Uterus (tissue), 4 donors: ENCODE results near the gene E2F1. TPM values are rescaled to one million over a fixed set of nuclear protein-coding genes. Genes with fewer than 3 reads are reported as not detected.

ENCODE experiments used
- DNase-seq, 2 donors: peaks; one replicate each; pipeline ENCODE4 v3.0.0-alpha.2; 2019 to 2020
- H3K27ac ChIP-seq, 2 donors: fragments of 200-600 bp; sonication (generic); 1 replicate in 1 of 2; 2 replicates in 1 of 2; pipeline ENCODE4 v1.5.1; 2016 to 2018
- H3K27me3 ChIP-seq, 2 donors: fragments of 200-600 bp; sonication (generic); one replicate each; pipeline ENCODE4 v1.5.1; 2018 to 2019; ENCODE audit warnings: control low read depth in 1 of 2
- H3K36me3 ChIP-seq, 2 donors: fragments of 200-600 bp; sonication (generic); one replicate each; pipeline ENCODE4 v1.5.1; 2019; ENCODE audit warnings: control low read depth in 1 of 2
- H3K4me1 ChIP-seq, 2 donors: fragments of 200-600 bp; sonication (generic); one replicate each; pipeline ENCODE4 v1.5.1; 2018 to 2019; ENCODE audit warnings: control low read depth in 1 of 2
- H3K4me3 ChIP-seq, 2 donors: fragments of 200-600 bp; sonication (generic); 1 replicate in 1 of 2; 2 replicates in 1 of 2; pipeline ENCODE4 v1.5.1; 2018 to 2019; ENCODE audit warnings: mild to moderate bottlenecking in 1 of 2
- H3K9me3 ChIP-seq, 2 donors: fragments of 200-600 bp; sonication (generic); one replicate each; pipeline ENCODE4 v1.5.1; 2019; ENCODE audit warnings: control low read depth in 1 of 2
- CTCF ChIP-seq, 4 experiments: fragments of 200-600 bp in 2 of 4; fragments of 450-650 bp in 2 of 4; sonication (generic) in 2 of 4; IDR thresholded peaks; one replicate each; pipeline ENCODE4 v1.5.1; 2016 to 2019; ENCODE audit warnings: antibody characterized with exemption in 4 of 4, mild to moderate bottlenecking in 2 of 4, moderate library complexity in 1 of 4
- POLR2A ChIP-seq, 2 donors: fragments of 450-650 bp; IDR thresholded peaks; one replicate each; pipeline ENCODE4 v1.6.1; 2016; ENCODE audit warnings: antibody characterized with exemption in 2 of 2, mild to moderate bottlenecking in 1 of 2, moderate library complexity in 1 of 2
- intact Hi-C: fragments of 100-400 bp; cut with DNase I; formaldehyde crosslinking; loops from one replicate; pipeline ENCODE4 v1.15.1; 2023; ENCODE audit warnings: low total_unique reads
- total RNA-seq, 4 donors: library from RNA; depleted of rRNA in 3 of 4; stranded (reverse); fragments of >200 nt in 3 of 4; gene quantifications; one replicate each; pipeline versions ENCODE4 v1.1.0 to v1.2.4, GENCODE V29; 2014 to 2023
- donor health status: DM: yes; HTN: yes; CAD: no.

The E2F1 gene
- total RNA-seq, 4 donors from 2014 or later, result 0.51 to 7.3 (median 1.5) TPM; not detected in 1

- no peak for DNase-seq
- Histone ChIP-seq H3K27me3 (no peaks in the 10 kb centered on the region), H3K4me3 (peak overlapping the region; percentile 38 to 54), H3K4me1 (no peaks in the 10 kb centered on the region), H3K9me3 (no peaks in the 10 kb centered on the region), H3K27ac (peak overlapping the region; percentile 82 to 87), H3K36me3 (no peaks in the 10 kb centered on the region)
- intact Hi-C loops, result no loop called here
- TF ChIP-seq POLR2A (IDR thresholded peaks at IDR 0.05), result no peak
- no peak for TF ChIP-seq CTCF (IDR thresholded peaks at IDR 0.05)
Measured at GRCh38 chr20:33730946-33731692, 44.9 kb upstream of the E2F1 start.

GRCh38 chr20:33729101-33729500, 42.9 kb upstream of the E2F1 start:
- no peaks in the 10 kb centered on the region for H3K27me3 ChIP-seq
- TF ChIP-seq CTCF (IDR thresholded peaks at IDR 0.05), result no peak
- TF ChIP-seq POLR2A (IDR thresholded peaks at IDR 0.05), result no peak
- intact Hi-C loops, result no loop called here

GRCh38 chr20:33728463-33728862, 42.3 kb upstream of the E2F1 start:
- intact Hi-C loops, result no loop called here
- no peaks in the 10 kb centered on the region for H3K27me3 ChIP-seq
- H3K27ac ChIP-seq, result no peak overlapping the region
- no peaks in the 10 kb centered on the region for H3K36me3 ChIP-seq
- TF ChIP-seq CTCF (IDR thresholded peaks at IDR 0.05), result no peak
- TF ChIP-seq POLR2A (IDR thresholded peaks at IDR 0.05), result no peak
- H3K9me3 ChIP-seq, result no peaks in the 10 kb centered on the region
- no peaks in the 10 kb centered on the region for H3K4me1 ChIP-seq
- DNase-seq, result no peak
- H3K4me3 ChIP-seq, result no peak overlapping the region

More at GRCh38 chr20:33729101-33729500, 42.9 kb upstream of the E2F1 start:
- Histone ChIP-seq H3K4me1 (no peaks in the 10 kb centered on the region), H3K4me3 (no peak overlapping the region), H3K9me3 (no peaks in the 10 kb centered on the region), H3K36me3 (no peaks in the 10 kb centered on the region), H3K27ac (no peak overlapping the region)
- no peak for DNase-seq

GRCh38 chr20:33727806-33728205, 41.6 kb upstream of the E2F1 start:
- H3K9me3 ChIP-seq, result no peaks in the 10 kb centered on the region
- DNase-seq, result no peak
- TF ChIP-seq CTCF (IDR thresholded peaks at IDR 0.05) (no peak), POLR2A (IDR thresholded peaks at IDR 0.05) (no peak)
- intact Hi-C loops, result no loop called here
- no peak overlapping the region for H3K27ac ChIP-seq
- H3K4me1 ChIP-seq, result no peaks in the 10 kb centered on the region
- no peak overlapping the region for H3K4me3 ChIP-seq
- no peaks in the 10 kb centered on the region for H3K36me3 ChIP-seq
- no peaks in the 10 kb centered on the region for H3K27me3 ChIP-seq

GRCh38 chr20:33727115-33727479, 40.9 kb upstream of the E2F1 start:
- Histone ChIP-seq H3K27me3 (no peaks in the 10 kb centered on the region), H3K36me3 (no peaks in the 10 kb centered on the region), H3K4me3 (no peak overlapping the region), H3K9me3 (no peaks in the 10 kb centered on the region), H3K4me1 (no peaks in the 10 kb centered on the region), H3K27ac (no peak overlapping the region)
- DNase-seq, result no peak
- no peak for TF ChIP-seq POLR2A (IDR thresholded peaks at IDR 0.05)
- no peak for TF ChIP-seq CTCF (IDR thresholded peaks at IDR 0.05)
- intact Hi-C loops, result no loop called here
